Vagina (tissue), 2 donors: ENCODE results near the gene NOP16. TPM values are rescaled to one million over a fixed set of nuclear protein-coding genes. Genes with fewer than 3 reads are reported as not detected.

ENCODE experiments used
- DNase-seq, 2 donors: peaks; one replicate each; pipeline ENCODE4 v3.0.0-alpha.2; 2017; ENCODE audit errors: extremely low spot score in 2 of 2
- H3K27ac ChIP-seq: fragments of 200-600 bp; sonication (generic); one replicate; pipeline ENCODE4 v1.5.1; 2019
- H3K27me3 ChIP-seq: fragments of 200-600 bp; sonication (generic); one replicate; pipeline ENCODE4 v1.5.1; 2019
- H3K36me3 ChIP-seq, 2 donors: fragments of 200-600 bp; sonication (generic); one replicate each; pipeline ENCODE4 v1.5.1; 2017 to 2019
- H3K4me1 ChIP-seq: fragments of 200-600 bp; sonication (generic); one replicate; pipeline ENCODE4 v1.5.1; 2019
- H3K4me3 ChIP-seq, 2 donors: fragments of 200-600 bp; sonication (generic); 1 replicate in 1 of 2; 2 replicates in 1 of 2; pipeline ENCODE4 v1.5.1; 2016 to 2019
- H3K9me3 ChIP-seq: fragments of 200-600 bp; sonication (generic); one replicate; pipeline ENCODE4 v1.5.1; 2019
- POLR2A ChIP-seq, 2 donors: fragments of 450-650 bp; IDR thresholded peaks; one replicate each; pipeline ENCODE4 v1.6.1; 2017; ENCODE audit warnings: antibody characterized with exemption in 2 of 2, mild to moderate bottlenecking in 2 of 2, moderate library complexity in 2 of 2
- POLR2AphosphoS5 ChIP-seq, 2 donors: sonication (generic); formaldehyde crosslinking; IDR thresholded peaks; one replicate each; pipeline ENCODE4 v1.9.0; 2017; ENCODE audit warnings: antibody characterized with exemption in 2 of 2, mild to moderate bottlenecking in 2 of 2, low read depth in 1 of 2; ENCODE audit not compliant: insufficient read depth in 1 of 2
- intact Hi-C: fragments of 100-400 bp; cut with DNase I; formaldehyde crosslinking; loops from one replicate; pipeline ENCODE4 v1.15.1; 2023
- total RNA-seq: library from RNA; depleted of rRNA; stranded (reverse); fragments of >200 nt; gene quantifications from one replicate; pipeline ENCODE4 v1.2.3, GENCODE V29; 2016
- TF ChIP-seq, protein P1 (sequence below), 3 experiments: fragments of 450-650 bp in 2 of 3; fragments of 200-600 bp in 1 of 3; sonication (generic) in 1 of 3; IDR thresholded peaks; one replicate each; pipeline ENCODE4 v1.5.1; 2017 to 2019; ENCODE audit warnings: antibody characterized with exemption in 3 of 3, mild to moderate bottlenecking in 2 of 3, moderate library complexity in 2 of 3

NOP16 gene
- total RNA-seq, 1 donor from 2014 or later, result 48.6 TPM

- TF ChIP-seq POLR2AphosphoS5 (IDR thresholded peaks at IDR 0.05; ENCODE audit: insufficient read depth in 1 of 2, low read depth in 1 of 2) (no peak), POLR2A (IDR thresholded peaks at IDR 0.05) (no peak)
- TF ChIP-seq, protein P1, sequence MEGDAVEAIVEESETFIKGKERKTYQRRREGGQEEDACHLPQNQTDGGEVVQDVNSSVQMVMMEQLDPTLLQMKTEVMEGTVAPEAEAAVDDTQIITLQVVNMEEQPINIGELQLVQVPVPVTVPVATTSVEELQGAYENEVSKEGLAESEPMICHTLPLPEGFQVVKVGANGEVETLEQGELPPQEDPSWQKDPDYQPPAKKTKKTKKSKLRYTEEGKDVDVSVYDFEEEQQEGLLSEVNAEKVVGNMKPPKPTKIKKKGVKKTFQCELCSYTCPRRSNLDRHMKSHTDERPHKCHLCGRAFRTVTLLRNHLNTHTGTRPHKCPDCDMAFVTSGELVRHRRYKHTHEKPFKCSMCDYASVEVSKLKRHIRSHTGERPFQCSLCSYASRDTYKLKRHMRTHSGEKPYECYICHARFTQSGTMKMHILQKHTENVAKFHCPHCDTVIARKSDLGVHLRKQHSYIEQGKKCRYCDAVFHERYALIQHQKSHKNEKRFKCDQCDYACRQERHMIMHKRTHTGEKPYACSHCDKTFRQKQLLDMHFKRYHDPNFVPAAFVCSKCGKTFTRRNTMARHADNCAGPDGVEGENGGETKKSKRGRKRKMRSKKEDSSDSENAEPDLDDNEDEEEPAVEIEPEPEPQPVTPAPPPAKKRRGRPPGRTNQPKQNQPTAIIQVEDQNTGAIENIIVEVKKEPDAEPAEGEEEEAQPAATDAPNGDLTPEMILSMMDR (IDR thresholded peaks at IDR 0.05), result no peak
- Histone ChIP-seq H3K27me3 (no peaks in the 10 kb centered on the region), H3K36me3 (peaks cover 0 to 4% of the 10 kb centered on the region in 2 donors), H3K4me1 (peaks cover 32% of the 10 kb centered on the region), H3K4me3 (peak overlapping the region; percentile 90 to 92), H3K27ac (peak overlapping the region; percentile 86), H3K9me3 (no peaks in the 10 kb centered on the region)
- no peak for DNase-seq
- intact Hi-C loops, result no loop called here
Measured at GRCh38 chr5:176360894-176361436, 27.4 kb downstream of the NOP16 start.

DNA sequence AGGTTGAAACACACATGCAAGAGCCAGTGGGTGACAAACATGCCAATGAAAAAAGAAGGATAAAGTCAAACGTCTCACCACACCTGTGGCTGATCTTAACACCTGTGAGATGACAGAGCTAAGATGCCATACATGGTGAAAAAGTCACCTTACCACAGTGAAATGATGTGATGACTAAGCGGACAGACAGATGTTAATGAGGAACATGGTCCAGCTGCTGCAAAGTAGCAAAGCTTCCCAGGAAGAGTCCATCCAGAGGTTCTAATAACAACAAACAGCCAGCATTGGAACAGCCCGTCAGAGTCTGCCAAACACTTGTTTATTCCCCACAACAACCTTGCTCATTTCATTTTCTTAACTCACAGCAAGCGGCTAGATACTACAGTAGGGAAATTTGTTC, 28.7 kb downstream of the NOP16 start:
- Histone ChIP-seq H3K36me3 (peaks cover 0 to 13% of the 10 kb centered on the region in 2 donors), H3K27ac (no peak overlapping the region), H3K4me1 (peaks cover 34% of the 10 kb centered on the region), H3K4me3 (no peak overlapping the region), H3K9me3 (no peaks in the 10 kb centered on the region), H3K27me3 (no peaks in the 10 kb centered on the region)
- DNase-seq, result no peak
- intact Hi-C loops, result no loop called here
- TF ChIP-seq POLR2A (IDR thresholded peaks at IDR 0.05) (no peak), POLR2AphosphoS5 (IDR thresholded peaks at IDR 0.05; ENCODE audit: insufficient read depth in 1 of 2, low read depth in 1 of 2) (no peak)
- TF ChIP-seq, protein P1 (IDR thresholded peaks at IDR 0.05), result no peak

- peaks cover 26% of the 10 kb centered on the region for H3K4me1 ChIP-seq
- no peaks in the 10 kb centered on the region for H3K27me3 ChIP-seq
- intact Hi-C loops, result no loop called here
- H3K9me3 ChIP-seq, result no peaks in the 10 kb centered on the region
- no peak for TF ChIP-seq POLR2A (IDR thresholded peaks at IDR 0.05)
- TF ChIP-seq POLR2AphosphoS5 (IDR thresholded peaks at IDR 0.05; ENCODE audit: insufficient read depth in 1 of 2, low read depth in 1 of 2), result no peak
- TF ChIP-seq, protein P1 (IDR thresholded peaks at IDR 0.05), result no peak
- no peak overlapping the region for H3K4me3 ChIP-seq
- no peak overlapping the region for H3K27ac ChIP-seq
- H3K36me3 ChIP-seq, result peaks cover 0 to 38% of the 10 kb centered on the region in 2 donors
- no peak for DNase-seq
Measured at GRCh38 chr5:176356179-176356566, 32.2 kb downstream of the NOP16 start.

- no peak overlapping the region for H3K27ac ChIP-seq
- intact Hi-C loops, result no loop called here
- no peak for DNase-seq
- peaks cover 0 to 41% of the 10 kb centered on the region in 2 donors for H3K36me3 ChIP-seq
- no peaks in the 10 kb centered on the region for H3K9me3 ChIP-seq
- TF ChIP-seq, protein P1 (IDR thresholded peaks at IDR 0.05), result no peak
- no peak for TF ChIP-seq POLR2AphosphoS5 (IDR thresholded peaks at IDR 0.05; ENCODE audit: insufficient read depth in 1 of 2, low read depth in 1 of 2)
- peaks cover 23% of the 10 kb centered on the region for H3K4me1 ChIP-seq
- H3K27me3 ChIP-seq, result no peaks in the 10 kb centered on the region
- H3K4me3 ChIP-seq, result no peak overlapping the region
Measured at GRCh38 chr5:176355400-176356178, 32.8 kb downstream of the NOP16 start.

- Histone ChIP-seq H3K9me3 (no peaks in the 10 kb centered on the region), H3K27me3 (no peaks in the 10 kb centered on the region), H3K4me1 (peaks cover 9% of the 10 kb centered on the region), H3K36me3 (peaks cover 0 to 61% of the 10 kb centered on the region in 2 donors), H3K4me3 (no peak overlapping the region), H3K27ac (no peak overlapping the region)
- TF ChIP-seq POLR2AphosphoS5 (IDR thresholded peaks at IDR 0.05; ENCODE audit: insufficient read depth in 1 of 2, low read depth in 1 of 2) (no peak), POLR2A (IDR thresholded peaks at IDR 0.05) (no peak)
- TF ChIP-seq, protein P1 (IDR thresholded peaks at IDR 0.05), result no peak
- intact Hi-C loops, result no loop called here
- no peak for DNase-seq
Measured at GRCh38 chr5:176353533-176353932, 34.9 kb downstream of the NOP16 start.
